Activated CD8-positive, alpha-beta memory T cell treated with anti-CD3 and anti-CD28 coated beads, Interleukin-2, amount 10 ng/mL, durations not matched to agents 7 days and 5 days (primary cell): ENCODE measurements around the gene ZNF581. TPM values are rescaled to one million over a fixed set of nuclear protein-coding genes. Genes with fewer than 3 reads are reported as not detected.

Source experiments
- ATAC-seq: fragments of 150-1000 bp; cut with Tn5 transposase; one replicate; pipeline ENCODE4 v1.10.0; 2021; ENCODE audit warnings: moderate library complexity
- CTCF ChIA-PET: fragments of 350-600 bp; sonication (Branson Sonifier 250); formaldehyde crosslinking; loops from one replicate; lab custom pipeline; 2021; ENCODE audit warnings: antibody characterized with exemption; lab: Charles Lee
- DNase-seq: peaks from one replicate; pipeline ENCODE4 v3.0.0-alpha.2; 2020
- H3K27ac Mint-ChIP-seq: one replicate; pipeline ENCODE4 v1.8.0; 2021; ENCODE audit warnings: mild to moderate bottlenecking, mixed read lengths
- H3K27me3 Mint-ChIP-seq: one replicate; pipeline ENCODE4 v1.8.0; 2021; ENCODE audit warnings: mixed read lengths
- H3K36me3 Mint-ChIP-seq: one replicate; pipeline ENCODE4 v1.8.0; 2021; ENCODE audit warnings: mild to moderate bottlenecking, mixed read lengths
- H3K4me1 Mint-ChIP-seq: one replicate; pipeline ENCODE4 v1.8.0; 2021; ENCODE audit warnings: mixed read lengths
- H3K4me3 Mint-ChIP-seq: one replicate; pipeline ENCODE4 v1.8.0; 2021; ENCODE audit warnings: mild to moderate bottlenecking, moderate library complexity, mixed read lengths
- H3K9me3 Mint-ChIP-seq: one replicate; pipeline ENCODE4 v1.8.0; 2022; ENCODE audit warnings: low read depth, mixed read lengths
- total RNA-seq, 2 experiments: library from RNA; stranded (reverse); gene quantifications; one replicate each; pipeline ENCODE4 v1.2.3, GENCODE V29; 2021

The ZNF581 gene
- total RNA-seq, 2 experiments from 2014 or later, result 23.7 to 25.4 TPM

DNA sequence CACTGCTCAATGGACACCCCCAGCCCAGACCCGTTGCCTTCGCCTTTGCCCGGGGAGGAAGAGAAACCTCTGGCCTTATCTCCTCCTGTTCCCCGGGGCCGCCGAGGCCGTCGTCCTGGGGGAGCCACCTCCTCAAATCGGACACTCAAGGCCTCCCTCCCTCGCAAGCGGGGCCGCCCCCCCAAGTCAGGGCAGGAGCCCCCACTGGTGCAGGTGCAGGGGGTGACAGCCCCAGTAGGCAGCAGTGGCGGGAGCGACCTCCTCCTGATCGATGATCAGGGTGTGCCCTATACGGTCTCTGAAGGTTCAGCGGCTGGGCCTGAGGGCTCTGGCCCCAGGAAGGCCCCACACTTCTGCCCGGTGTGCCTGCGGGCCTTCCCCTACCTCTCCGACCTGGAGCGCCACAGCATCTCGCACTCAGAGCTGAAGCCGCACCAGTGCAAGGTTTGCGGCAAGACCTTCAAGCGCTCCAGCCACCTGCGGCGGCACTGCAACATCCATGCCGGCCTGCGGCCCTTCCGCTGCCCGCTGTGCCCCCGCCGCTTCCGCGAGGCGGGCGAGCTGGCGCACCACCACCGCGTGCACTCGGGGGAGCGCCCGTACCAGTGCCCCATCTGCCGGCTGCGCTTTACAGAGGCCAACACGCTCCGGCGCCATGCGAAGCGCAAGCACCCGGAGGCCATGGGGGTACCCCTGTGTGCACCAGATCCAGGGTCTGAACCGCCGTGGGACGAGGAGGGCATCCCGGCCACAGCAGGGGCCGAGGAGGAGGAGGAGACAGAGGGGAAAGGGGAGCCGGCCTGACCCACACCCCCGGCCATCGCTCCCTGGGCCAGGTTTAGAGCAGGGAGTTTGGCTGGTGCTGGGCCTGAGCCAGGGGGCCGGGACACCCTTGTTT lies 41.1 kb upstream of the ZNF581 start:
- H3K4me3 Mint-ChIP-seq, result no peak overlapping the region
- peak overlapping the region; percentile 87 for H3K27ac Mint-ChIP-seq
- peaks cover 14% of the 10 kb centered on the region for H3K36me3 Mint-ChIP-seq
- H3K9me3 Mint-ChIP-seq, result no peaks in the 10 kb centered on the region
- DNase-seq (no peak), ATAC-seq (no peak)
- CTCF ChIA-PET, result no interaction called here
- no peaks in the 10 kb centered on the region for H3K27me3 Mint-ChIP-seq
- H3K4me1 Mint-ChIP-seq, result peaks cover 43% of the 10 kb centered on the region

DNA sequence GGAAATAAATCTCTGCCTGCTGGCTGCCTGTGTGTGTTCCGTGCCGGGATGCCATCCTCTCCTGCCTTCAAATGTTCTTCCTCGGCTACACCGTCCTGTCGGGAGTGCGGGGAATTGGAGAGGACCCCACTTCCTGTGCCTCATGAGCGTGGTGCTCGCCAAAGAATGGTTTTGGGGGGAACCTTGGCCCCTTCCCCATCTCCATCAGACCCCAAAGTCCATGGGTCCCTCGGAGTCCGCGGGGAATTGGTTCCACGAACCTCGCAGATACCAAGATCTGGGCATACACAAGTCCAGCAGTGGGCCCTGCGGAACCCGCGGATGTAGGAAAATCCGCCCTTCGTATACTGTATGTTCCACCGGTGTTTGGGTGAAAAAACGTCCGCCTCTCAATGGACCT lies 40.3 kb upstream of the ZNF581 start:
- Mint-ChIP-seq H3K9me3 (no peaks in the 10 kb centered on the region), H3K27me3 (no peaks in the 10 kb centered on the region), H3K36me3 (peaks cover 14% of the 10 kb centered on the region), H3K27ac (no peak overlapping the region), H3K4me1 (peaks cover 51% of the 10 kb centered on the region), H3K4me3 (no peak overlapping the region)
- no peak for DNase-seq
- CTCF ChIA-PET, result interaction anchor here (1.0 to 1.9 kb wide), 2 partner anchors 29 to 86 kb away, joined by 4 to 11 read pairs; no protein-coding TSS in a partner anchor
- ATAC-seq, result no peak

DNA sequence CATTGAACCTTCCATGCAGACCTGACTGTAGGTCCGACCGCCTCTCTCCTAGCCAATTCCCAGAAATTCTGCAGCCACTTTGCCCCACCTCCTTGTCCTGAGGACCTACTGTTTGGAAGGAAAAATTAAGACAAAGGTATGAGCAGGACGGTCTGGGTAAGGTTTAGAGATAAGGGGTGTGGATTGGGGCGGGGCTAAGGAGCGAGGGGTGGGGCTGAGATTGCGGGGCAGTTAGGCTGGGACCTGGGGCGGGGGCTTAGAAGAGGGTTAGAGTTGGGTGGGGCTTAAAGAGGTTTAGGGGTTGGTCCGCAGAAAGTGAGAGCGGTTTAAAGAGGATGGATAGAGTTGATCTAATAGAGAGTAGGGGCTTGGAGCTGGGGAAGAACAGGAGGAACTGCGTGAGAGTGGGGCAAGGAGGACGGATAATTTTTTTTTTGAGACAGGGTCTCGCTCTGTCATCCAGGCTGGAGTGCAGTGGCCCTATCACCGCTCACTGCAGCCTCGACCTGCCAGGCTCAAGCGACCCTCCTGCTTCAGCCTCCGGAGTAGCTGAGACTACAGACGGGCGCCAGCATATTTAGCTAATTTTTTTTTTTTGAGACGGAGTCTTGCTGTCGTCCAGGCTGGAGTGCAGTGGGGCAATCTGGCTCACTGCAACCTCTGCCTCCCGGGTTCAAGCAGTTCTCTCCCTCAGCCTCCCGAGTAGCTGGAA lies 39.7 kb upstream of the ZNF581 start:
- Mint-ChIP-seq H3K27me3 (no peaks in the 10 kb centered on the region), H3K4me3 (peak overlapping the region; percentile 31), H3K27ac (peak overlapping the region; percentile 27), H3K4me1 (peaks cover 51% of the 10 kb centered on the region), H3K9me3 (no peaks in the 10 kb centered on the region), H3K36me3 (peaks cover 17% of the 10 kb centered on the region)
- DNase-seq, result no peak
- no peak for ATAC-seq
- CTCF ChIA-PET, result interaction anchor here (0.9 to 4.2 kb wide), 8 partner anchors 14 to 142 kb away, joined by 3 to 36 read pairs (median 4); partner anchors contain the start of genes ISOC2, U2AF2 and ZNF628

- Mint-ChIP-seq H3K36me3 (peaks cover 25% of the 10 kb centered on the region), H3K27me3 (no peaks in the 10 kb centered on the region), H3K9me3 (no peaks in the 10 kb centered on the region), H3K4me1 (peaks cover 50% of the 10 kb centered on the region), H3K4me3 (peak overlapping the region; percentile 81), H3K27ac (peak overlapping the region; percentile 92)
- CTCF ChIA-PET, result interaction anchor here (0.6 to 4.2 kb wide), 19 partner anchors 11 to 350 kb away, joined by 3 to 44 read pairs (median 7); partner anchors contain the start of genes ISOC2, U2AF2, ZNF628 and ZNF784
- DNase-seq (peak; percentile 99), ATAC-seq (peak; percentile 86)
These were observed 38.2 kb upstream of the ZNF581 start for GRCh38 chr19:55605207-55605636.

DNA sequence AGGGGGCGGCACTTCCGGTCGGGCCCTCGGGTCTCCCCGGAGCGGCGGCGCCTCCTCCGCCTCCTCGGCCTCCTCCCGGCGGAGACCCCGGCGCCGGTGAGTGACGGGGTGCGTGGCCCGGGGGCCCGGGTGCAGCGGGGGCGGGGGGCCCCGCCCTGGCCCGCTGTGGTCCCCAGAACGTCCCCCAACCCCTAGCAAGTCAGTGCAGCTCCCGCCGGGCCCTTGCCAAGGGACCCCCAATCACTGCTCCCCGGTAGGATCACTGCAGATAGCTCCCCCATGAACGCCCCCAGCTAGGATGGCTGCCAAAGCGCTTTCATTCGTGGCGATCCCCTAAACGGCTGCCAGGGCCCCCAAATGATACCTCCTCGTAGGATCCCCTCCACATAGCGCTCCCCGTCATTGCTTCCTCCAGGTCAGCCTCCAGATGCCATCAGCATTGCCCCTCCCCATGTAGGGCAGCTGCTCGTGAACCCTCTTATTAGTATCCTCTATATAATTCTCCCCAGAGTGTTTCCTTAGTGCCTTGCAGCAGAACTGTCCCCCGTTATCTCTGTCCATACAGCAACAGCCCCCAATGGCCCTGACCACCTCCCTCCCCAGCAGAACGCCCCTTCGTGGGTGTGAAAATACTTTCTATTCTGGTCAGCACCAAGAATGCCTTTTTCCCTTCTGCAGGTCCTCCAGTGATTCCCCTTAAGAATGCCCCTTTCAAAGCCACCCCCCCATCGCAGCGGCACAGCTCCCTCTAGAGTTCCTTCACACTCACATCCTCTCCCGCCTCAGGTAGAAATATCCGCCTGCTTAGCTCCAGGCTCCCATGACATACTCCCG lies 37.6 kb upstream of the ZNF581 start, which contains the start of gene ZNF865:
Gene ZNF865, plus strand, starts transcription at position 11 of the 834 bp plus-strand sequence. CDS start 7,972 bp downstream, outside the sequence.
- no peaks in the 10 kb centered on the region for H3K27me3 Mint-ChIP-seq
- peaks cover 25% of the 10 kb centered on the region for H3K36me3 Mint-ChIP-seq
- peaks cover 50% of the 10 kb centered on the region for H3K4me1 Mint-ChIP-seq
- CTCF ChIA-PET, result interaction anchor here (0.6 to 4.2 kb wide), 28 partner anchors 9 to 465 kb away, joined by 3 to 44 read pairs (median 4); partner anchors contain the start of genes ISOC2, U2AF2, ZNF579 and ZNF628
- peak within 1 kb of the TSS; percentile 92 for H3K4me3 Mint-ChIP-seq
- ATAC-seq (peak; percentile 34), DNase-seq (peak; percentile 83)
- peak within 1 kb of the TSS; percentile 95 for H3K27ac Mint-ChIP-seq
- no peaks in the 10 kb centered on the region for H3K9me3 Mint-ChIP-seq

DNA sequence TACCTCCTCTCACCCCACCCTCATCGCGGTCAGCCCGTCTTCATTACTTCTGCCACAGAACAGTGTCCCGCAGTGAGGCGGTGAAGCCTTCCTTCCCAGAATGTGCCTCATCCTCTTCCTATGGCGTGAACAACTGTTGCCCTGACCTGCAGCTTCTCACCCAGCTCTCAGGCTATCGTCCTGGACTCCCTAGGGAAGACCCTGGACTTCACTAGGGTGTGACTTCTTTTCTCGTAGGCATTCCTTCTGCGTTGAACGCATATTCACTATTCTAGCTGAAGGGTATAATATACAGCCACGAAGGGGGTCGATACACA lies 37.0 kb upstream of the ZNF581 start:
- H3K9me3 Mint-ChIP-seq, result no peaks in the 10 kb centered on the region
- ATAC-seq, result no peak
- H3K27ac Mint-ChIP-seq, result peak overlapping the region; percentile 95
- no peak for DNase-seq
- peaks cover 25% of the 10 kb centered on the region for H3K36me3 Mint-ChIP-seq
- peak overlapping the region; percentile 92 for H3K4me3 Mint-ChIP-seq
- CTCF ChIA-PET, result interaction anchor here (0.9 to 4.2 kb wide), 25 partner anchors 10 to 465 kb away, joined by 3 to 44 read pairs (median 5); partner anchors contain the start of genes U2AF2, ZNF579, ZNF628 and ZNF784
- H3K27me3 Mint-ChIP-seq, result no peaks in the 10 kb centered on the region
- H3K4me1 Mint-ChIP-seq, result peaks cover 44% of the 10 kb centered on the region

GRCh38 chr19:55606817-55607216 lies 36.6 kb upstream of the ZNF581 start:
- CTCF ChIA-PET, result interaction anchor here (0.9 to 4.2 kb wide), 23 partner anchors 10 to 466 kb away, joined by 3 to 44 read pairs (median 5); partner anchors contain the start of genes U2AF2, ZNF579, ZNF628 and ZNF784
- ATAC-seq (no peak), DNase-seq (no peak)
- H3K4me3 Mint-ChIP-seq, result peak overlapping the region; percentile 92
- peaks cover 40% of the 10 kb centered on the region for H3K4me1 Mint-ChIP-seq
- H3K27me3 Mint-ChIP-seq, result no peaks in the 10 kb centered on the region
- no peaks in the 10 kb centered on the region for H3K9me3 Mint-ChIP-seq
- H3K36me3 Mint-ChIP-seq, result peaks cover 25% of the 10 kb centered on the region
- peak overlapping the region; percentile 95 for H3K27ac Mint-ChIP-seq

GRCh38 chr19:55609326-55609725 lies 34.1 kb upstream of the ZNF581 start:
- H3K27ac Mint-ChIP-seq, result no peak overlapping the region
- H3K27me3 Mint-ChIP-seq, result no peaks in the 10 kb centered on the region
- no peak for DNase-seq
- peaks cover 30% of the 10 kb centered on the region for H3K36me3 Mint-ChIP-seq
- no peak overlapping the region for H3K4me3 Mint-ChIP-seq
- ATAC-seq, result no peak
- CTCF ChIA-PET, result interaction anchor here (1.6 kb wide), 1 partner anchor 15 kb away, joined by 4 read pairs; the partner anchor contains the start of gene ZNF784
- H3K4me1 Mint-ChIP-seq, result peaks cover 34% of the 10 kb centered on the region
- H3K9me3 Mint-ChIP-seq, result no peaks in the 10 kb centered on the region

- no peaks in the 10 kb centered on the region for H3K9me3 Mint-ChIP-seq
- H3K27me3 Mint-ChIP-seq, result no peaks in the 10 kb centered on the region
- no peak overlapping the region for H3K4me3 Mint-ChIP-seq
- CTCF ChIA-PET, result interaction anchor here (1.1 to 1.5 kb wide), 3 partner anchors 14 to 21 kb away, joined by 3 to 4 read pairs (median 4); no protein-coding TSS in a partner anchor
- no peak for DNase-seq
- peaks cover 22% of the 10 kb centered on the region for H3K4me1 Mint-ChIP-seq
- H3K36me3 Mint-ChIP-seq, result peaks cover 33% of the 10 kb centered on the region
- no peak overlapping the region for H3K27ac Mint-ChIP-seq
- ATAC-seq, result no peak
These were observed 32.0 kb upstream of the ZNF581 start for GRCh38 chr19:55611300-55611982.

- CTCF ChIA-PET, result interaction anchor here (1.2 kb wide), 1 partner anchor 19 kb away, joined by 4 read pairs; no protein-coding TSS in a partner anchor
- ATAC-seq, result no peak
- peaks cover 36% of the 10 kb centered on the region for H3K36me3 Mint-ChIP-seq
- no peak for DNase-seq
- H3K27ac Mint-ChIP-seq, result no peak overlapping the region
- H3K9me3 Mint-ChIP-seq, result no peaks in the 10 kb centered on the region
- no peak overlapping the region for H3K4me3 Mint-ChIP-seq
- peaks cover 15% of the 10 kb centered on the region for H3K4me1 Mint-ChIP-seq
- no peaks in the 10 kb centered on the region for H3K27me3 Mint-ChIP-seq
These were observed 31.3 kb upstream of the ZNF581 start for GRCh38 chr19:55611983-55612645.

- Mint-ChIP-seq H3K4me3 (no peak overlapping the region), H3K27ac (no peak overlapping the region), H3K4me1 (peaks cover 6% of the 10 kb centered on the region), H3K9me3 (no peaks in the 10 kb centered on the region), H3K27me3 (no peaks in the 10 kb centered on the region), H3K36me3 (peaks cover 39% of the 10 kb centered on the region)
- ATAC-seq (no peak), DNase-seq (no peak)
- CTCF ChIA-PET, result no interaction called here
These were observed 30.1 kb upstream of the ZNF581 start for GRCh38 chr19:55613396-55613795.
